Measurements from ENCODE around the gene SLC17A3. TPM values are rescaled to one million over a fixed set of nuclear protein-coding genes. Genes with fewer than 3 reads are reported as not detected.
A peak's percentile ranks its signal among the peaks of the same experiment; 100 is the strongest.

Gene SLC17A3
- total RNA-seq, 1 donor from 2014 or later, result not detected

- H3K27me3 Mint-ChIP-seq, result peaks cover 6% of the 10 kb centered on the region
- no peaks in the 10 kb centered on the region for H3K4me1 Mint-ChIP-seq (ENCODE audit: unreplicated experiment)
- peak; percentile 76 for TF ChIP-seq CTCF (conservative IDR thresholded peaks at IDR 0.05)
- H3K9me3 Mint-ChIP-seq, result no peaks in the 10 kb centered on the region
- no peaks in the 10 kb centered on the region for H3K36me3 Mint-ChIP-seq
- H3K4me3 Mint-ChIP-seq, result no peak overlapping the region
- H3K27ac Mint-ChIP-seq, result no peak overlapping the region
- DNase-seq (ENCODE audit: extremely low spot score, unreplicated experiment), result no peak
These were observed 16.1 kb upstream of the SLC17A3 start for GRCh38 chr6:25889877-25890853.

GRCh38 chr6:25888626-25889025, 14.6 kb upstream of the SLC17A3 start:
- peaks cover 6% of the 10 kb centered on the region for H3K27me3 Mint-ChIP-seq
- H3K4me3 Mint-ChIP-seq, result no peak overlapping the region
- no peaks in the 10 kb centered on the region for H3K36me3 Mint-ChIP-seq
- no peak overlapping the region for H3K27ac Mint-ChIP-seq
- H3K4me1 Mint-ChIP-seq (ENCODE audit: unreplicated experiment), result no peaks in the 10 kb centered on the region
- no peaks in the 10 kb centered on the region for H3K9me3 Mint-ChIP-seq
- TF ChIP-seq CTCF (conservative IDR thresholded peaks at IDR 0.05), result no peak
- no peak for DNase-seq (ENCODE audit: extremely low spot score, unreplicated experiment)

- Mint-ChIP-seq H3K36me3 (no peaks in the 10 kb centered on the region), H3K27ac (no peak overlapping the region), H3K27me3 (peaks cover 2% of the 10 kb centered on the region), H3K4me1 (ENCODE audit: unreplicated experiment) (no peaks in the 10 kb centered on the region), H3K9me3 (no peaks in the 10 kb centered on the region), H3K4me3 (no peak overlapping the region)
- TF ChIP-seq CTCF (conservative IDR thresholded peaks at IDR 0.05), result no peak
- no peak for DNase-seq (ENCODE audit: extremely low spot score, unreplicated experiment)
These were observed 12.0 kb upstream of the SLC17A3 start for GRCh38 chr6:25886066-25886465.

GRCh38 chr6:25883991-25884390, 9.9 kb upstream of the SLC17A3 start:
- no peak overlapping the region for H3K4me3 Mint-ChIP-seq
- DNase-seq (ENCODE audit: extremely low spot score, unreplicated experiment), result no peak

GRCh38 chr6:25883536-25883935, 9.5 kb upstream of the SLC17A3 start:
- H3K4me3 Mint-ChIP-seq, result no peak overlapping the region
- H3K36me3 Mint-ChIP-seq, result no peaks in the 10 kb centered on the region
- peaks cover 7% of the 10 kb centered on the region for H3K27me3 Mint-ChIP-seq
- no peak overlapping the region for H3K27ac Mint-ChIP-seq
- H3K9me3 Mint-ChIP-seq, result no peaks in the 10 kb centered on the region
- no peak for TF ChIP-seq CTCF (conservative IDR thresholded peaks at IDR 0.05)
- no peak for DNase-seq (ENCODE audit: extremely low spot score, unreplicated experiment)
- no peaks in the 10 kb centered on the region for H3K4me1 Mint-ChIP-seq (ENCODE audit: unreplicated experiment)

More at GRCh38 chr6:25883991-25884390, 9.9 kb upstream of the SLC17A3 start:
- Mint-ChIP-seq H3K27me3 (peaks cover 2% of the 10 kb centered on the region), H3K4me1 (ENCODE audit: unreplicated experiment) (no peaks in the 10 kb centered on the region), H3K27ac (no peak overlapping the region), H3K36me3 (no peaks in the 10 kb centered on the region), H3K9me3 (no peaks in the 10 kb centered on the region)
- no peak for TF ChIP-seq CTCF (conservative IDR thresholded peaks at IDR 0.05)

Measured in type B pancreatic cell (in vitro differentiated cells).